Activated T-helper 1 cell treated with anti-CD3 and anti-CD28 coated beads, Interleukin-2, amount 50 U/mL, for 16 hours (primary cell): ENCODE results near the gene CYB561D2.
"Not testable (repeated sequence)": the region's sequence is repeated elsewhere in the genome, so short reads cannot be mapped to it uniquely, and the experiment has no call there.

Experiments used
- DNase-seq, 2 donors: peaks; one replicate each; pipeline ENCODE4 v3.0.0-alpha.2; 2020; ENCODE audit warnings: low read depth in 1 of 2, low spot score in 1 of 2

CYB561D2 gene, protein sequence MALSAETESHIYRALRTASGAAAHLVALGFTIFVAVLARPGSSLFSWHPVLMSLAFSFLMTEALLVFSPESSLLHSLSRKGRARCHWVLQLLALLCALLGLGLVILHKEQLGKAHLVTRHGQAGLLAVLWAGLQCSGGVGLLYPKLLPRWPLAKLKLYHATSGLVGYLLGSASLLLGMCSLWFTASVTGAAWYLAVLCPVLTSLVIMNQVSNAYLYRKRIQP

DNA sequence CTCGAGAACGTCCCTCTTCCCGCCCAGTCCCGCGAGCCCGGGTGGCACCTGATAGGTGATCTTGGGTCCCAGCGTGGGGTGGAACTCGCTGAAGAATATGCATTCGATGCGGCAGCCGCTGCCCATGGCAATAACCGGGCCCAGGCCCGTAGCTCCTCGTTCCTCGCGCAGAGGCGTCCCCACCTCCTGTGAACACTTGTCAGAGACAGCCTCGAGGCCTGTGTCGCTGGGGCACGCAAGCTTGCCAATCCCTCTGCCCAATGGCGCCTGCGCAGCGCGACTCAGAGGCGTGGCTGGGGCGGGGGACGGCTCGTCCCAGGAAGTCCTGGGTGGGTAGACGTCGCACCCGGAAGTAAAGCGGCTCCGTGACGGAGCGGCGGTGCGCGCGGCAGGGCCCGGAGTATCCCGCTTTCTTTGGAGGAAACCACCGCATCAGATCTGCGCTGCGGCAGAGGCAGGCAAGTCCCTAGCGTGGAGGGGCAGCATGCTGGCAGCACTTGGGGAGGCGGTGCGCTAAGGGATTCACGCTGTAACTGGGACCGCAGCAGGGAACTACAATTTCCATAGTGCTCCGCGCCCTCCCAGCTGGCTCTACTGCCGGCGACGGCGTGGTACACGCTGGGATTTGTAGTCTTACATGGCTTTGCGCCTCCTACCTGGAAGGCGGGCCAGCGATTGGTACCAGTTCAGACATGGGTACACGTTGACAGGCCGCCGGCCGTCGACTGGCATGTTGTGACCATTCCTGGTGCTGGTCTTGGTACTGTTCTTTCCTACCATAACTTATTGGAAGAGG lies at the start of gene CYB561D2, which contains the start of gene NPRL2:
CYB561D2 (plus strand) TSS at position 336 of the 796 bp plus-strand sequence. CDS start 572 bp downstream, outside the sequence.
NPRL2 (minus strand) TSS at position 249 of the 796 bp plus-strand sequence; CDS start at position 126, 123 bp downstream.
- DNase-seq = peak; percentile 99

DNA sequence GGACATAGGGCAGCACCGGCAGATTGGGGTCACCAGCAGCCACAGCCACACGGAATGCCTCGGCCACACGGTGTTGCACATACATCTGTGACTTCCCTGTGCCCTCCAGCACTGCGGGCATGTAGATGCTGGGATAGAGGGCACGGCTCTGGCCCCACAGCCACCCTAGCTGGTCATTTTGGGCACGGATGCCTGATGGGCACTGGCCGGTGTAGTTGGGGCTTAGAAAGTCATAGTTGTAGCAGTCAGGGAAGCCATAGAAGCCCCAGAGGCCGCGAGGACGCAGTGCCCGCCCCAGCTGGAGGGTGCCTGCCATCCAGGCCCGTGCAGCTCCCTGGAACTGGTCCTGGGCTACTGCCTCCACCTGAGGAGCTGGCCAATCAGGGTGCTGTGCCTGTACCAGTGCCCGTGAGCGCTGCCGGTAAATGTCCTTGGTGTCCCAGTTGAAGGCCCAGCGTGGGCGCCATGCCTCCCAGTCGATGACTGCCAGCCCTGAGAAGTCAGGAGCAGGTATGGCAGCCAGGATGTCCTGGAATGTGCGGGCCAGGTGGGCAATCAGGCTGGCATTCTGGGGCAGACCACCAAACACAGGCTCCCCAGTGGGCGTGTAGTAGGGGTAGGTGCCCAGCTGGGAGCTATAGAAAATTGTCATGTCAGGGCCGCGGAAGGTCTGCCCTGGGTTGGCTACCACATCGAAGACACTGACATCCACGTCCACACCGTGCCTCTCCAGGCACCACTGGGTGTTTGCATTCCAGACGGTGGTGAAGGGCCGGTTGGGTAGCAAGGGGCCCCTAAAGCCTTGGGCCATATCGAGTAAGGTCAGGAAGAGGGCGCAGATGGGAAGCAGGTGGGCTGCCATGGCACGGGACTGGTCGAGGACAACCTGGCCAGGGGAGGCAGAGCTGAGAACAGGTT lies 48.3 kb upstream of the CYB561D2 start:
- no peak for DNase-seq

DNA sequence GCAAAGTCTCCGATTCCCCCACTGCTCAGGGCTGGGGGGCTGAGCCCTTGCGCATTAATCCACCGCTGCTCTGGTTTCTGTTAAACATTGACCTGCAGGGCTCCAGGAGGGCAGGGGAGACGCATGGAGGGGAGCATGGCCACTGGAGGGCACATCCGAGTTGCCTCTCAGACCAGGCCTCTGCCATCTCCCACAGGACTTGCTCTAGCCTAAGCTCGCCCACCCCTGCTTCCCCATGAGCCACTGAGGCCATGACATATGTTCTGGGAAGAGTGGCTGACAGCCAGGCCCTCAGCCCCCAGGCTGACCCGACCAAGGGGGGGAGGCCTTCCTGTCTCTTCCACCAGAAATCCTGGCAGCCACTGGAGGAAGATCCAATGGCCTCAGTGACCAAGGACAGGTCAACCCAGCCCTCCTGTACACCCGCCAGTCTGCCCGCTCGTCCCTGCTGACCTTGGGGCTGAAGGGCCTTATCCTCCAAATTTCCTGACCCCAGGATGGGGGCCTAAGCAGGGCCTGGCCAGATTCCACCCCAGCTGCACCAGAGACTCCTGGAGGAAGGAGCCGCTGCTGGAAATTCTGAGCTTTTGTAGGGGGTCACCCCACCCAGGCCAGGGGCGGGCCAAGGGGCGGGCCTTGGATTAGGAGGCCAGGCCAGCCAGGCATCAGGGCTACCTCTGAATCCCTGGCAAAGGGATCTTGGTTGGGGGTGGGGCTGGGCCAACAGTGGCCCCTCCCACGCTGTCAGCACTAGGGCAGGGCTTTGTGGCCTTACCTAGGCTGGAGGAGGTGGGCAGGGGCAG lies 47.4 kb upstream of the CYB561D2 start, which contains the start of gene HYAL1:
HYAL1 (minus strand) TSS at position 562 of the 803 bp plus-strand sequence. CDS start 618 bp downstream, outside the sequence.
- DNase-seq = no peak

DNA sequence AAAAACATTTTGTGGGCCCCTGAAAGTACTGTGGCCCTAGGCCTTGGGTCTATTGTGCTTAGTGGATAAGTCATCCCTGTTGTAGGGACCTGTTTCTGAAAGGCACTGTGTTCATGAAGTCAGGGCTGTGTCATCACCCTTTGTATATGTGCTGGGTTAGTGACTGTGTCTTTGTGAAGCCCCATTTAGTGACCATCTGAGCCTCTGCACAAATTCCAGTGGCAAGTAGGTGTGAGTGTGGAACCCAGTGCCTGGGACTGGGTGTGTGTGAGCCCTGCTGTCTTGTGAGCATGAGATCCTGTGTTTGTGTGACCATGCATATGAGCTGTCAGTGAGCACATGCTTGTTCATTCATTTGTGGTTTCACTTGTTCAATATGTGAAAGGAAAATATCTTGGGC lies 46.1 kb upstream of the CYB561D2 start:
- no peak for DNase-seq

DNA sequence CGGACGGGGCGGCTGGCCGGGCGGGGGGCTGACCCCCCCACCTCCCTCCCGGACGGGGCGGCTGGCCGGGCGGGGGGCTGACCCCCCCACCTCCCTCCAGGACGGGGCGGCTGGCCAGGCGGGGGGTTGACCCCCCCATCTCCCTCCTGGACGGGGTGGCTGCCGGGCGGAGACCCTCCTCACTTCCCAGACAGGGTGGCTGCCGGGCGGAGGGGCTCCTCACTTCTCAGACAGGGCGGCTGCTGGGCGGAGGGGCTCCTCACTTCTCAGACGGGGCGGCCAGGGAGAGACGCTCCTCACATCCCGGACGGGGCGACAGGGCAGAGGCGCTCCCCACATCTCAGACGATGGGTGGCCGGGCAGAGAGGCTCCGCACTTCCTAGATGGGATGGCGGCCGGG lies 38.6 kb upstream of the CYB561D2 start:
- DNase-seq = not testable (repeated sequence)

DNA sequence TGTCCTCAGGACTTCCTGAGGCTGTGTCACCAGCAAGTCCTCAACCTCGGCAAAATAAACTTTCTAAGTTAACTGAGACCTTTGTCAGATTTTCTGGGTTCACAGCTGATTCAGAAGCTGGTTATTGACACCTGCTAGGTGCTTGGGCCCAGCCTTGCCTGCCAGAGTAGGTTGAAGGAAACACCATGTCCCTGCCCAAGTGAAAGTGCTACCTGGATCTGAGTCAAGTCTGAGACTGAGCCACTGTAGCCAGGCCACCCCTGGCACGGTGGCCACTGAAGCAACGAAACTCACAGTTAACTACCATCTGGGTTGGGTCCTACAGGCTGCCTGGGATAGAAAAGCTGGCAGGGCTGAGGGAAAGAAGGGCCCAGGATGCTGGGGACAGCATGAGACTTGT lies 36.3 kb upstream of the CYB561D2 start:
- DNase-seq = no peak

DNA sequence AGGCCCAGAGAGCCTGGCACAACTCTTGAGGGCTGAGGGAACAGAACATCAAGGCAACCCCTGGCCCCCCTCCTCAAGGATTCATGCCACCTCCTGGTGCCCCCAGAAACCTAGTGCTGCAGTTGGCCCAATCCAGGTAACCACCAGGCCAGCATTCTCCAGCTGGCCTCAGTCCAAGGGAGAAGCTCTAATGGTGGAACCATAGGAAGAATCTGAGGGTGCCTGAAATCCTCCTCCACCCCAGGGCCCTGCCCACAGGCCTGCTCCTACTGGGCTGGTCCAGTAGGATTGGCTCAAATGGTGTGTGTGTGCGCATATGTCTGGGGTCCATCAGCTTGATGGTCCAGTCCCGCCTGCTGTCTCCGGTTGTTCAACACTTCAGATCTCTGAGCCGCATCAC lies 35.8 kb upstream of the CYB561D2 start:
- no peak for DNase-seq

DNA sequence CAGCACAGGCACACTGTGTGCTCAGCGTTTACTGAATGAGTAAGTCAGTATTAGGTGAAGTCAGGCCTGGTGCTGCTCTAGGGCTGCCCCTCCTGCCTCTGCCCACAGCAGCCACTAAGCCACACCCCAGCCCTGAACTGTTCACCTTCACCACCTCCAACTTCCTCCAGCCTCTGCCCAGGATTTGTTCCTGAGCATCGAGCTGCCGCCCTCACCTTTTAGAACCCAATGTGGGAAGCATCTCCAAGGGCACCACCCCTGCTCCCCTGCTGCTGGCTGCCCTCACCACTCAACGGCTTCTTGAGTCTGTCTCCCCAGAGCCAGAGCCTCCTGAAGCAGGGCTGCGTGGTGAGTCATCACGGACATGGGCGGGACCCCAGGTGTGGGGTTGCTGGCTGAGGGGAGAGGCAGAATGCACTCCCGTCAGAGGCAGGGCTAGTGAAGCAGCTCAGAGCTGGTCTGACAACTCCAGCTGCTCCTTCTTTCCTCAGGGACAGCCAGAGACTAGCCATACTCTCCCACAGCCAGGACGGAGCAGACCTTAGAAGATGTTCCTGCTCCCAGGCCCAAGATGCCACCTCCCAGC lies 33.9 kb upstream of the CYB561D2 start:
- peak; percentile 57 for DNase-seq

DNA sequence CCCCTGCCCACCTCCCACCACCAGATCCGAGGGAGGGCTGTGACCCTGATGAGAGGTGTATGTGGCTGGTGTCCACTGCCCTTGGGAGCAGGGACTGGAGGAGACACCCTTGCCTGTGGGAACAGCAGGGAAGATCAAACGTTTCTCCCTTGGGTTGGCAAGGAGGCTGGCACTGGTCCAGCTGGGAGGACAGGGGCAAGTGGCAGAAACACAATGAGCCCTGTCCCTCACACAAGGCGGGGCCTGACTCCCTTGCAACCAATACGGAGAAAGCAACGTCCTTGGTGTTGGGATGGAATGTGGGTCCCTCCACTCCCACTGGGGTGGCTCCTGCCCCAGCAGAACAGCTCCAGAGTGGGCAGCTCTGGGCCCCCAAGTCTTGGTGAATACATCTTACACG lies 33.4 kb upstream of the CYB561D2 start:
- no peak for DNase-seq

DNA sequence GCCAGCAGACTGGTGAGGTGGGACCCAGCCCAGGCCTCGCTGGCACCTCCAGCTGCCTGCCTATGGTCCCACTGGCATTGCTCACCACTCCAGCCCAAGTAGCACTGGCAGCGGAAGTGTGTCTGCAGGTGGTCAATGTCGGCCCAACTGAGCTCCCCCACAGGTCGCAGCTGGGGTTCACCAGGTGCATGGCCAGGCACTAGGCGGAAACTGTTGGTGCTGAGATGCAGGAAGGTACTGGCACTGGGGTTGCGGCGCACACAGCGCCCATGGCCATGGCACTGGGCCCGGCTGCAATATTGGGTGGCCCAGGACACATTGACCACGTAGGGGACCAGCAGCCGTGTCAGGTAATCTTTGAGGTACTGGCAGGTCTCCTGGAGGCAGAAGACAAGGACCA lies 32.5 kb upstream of the CYB561D2 start:
- DNase-seq = no peak

DNA sequence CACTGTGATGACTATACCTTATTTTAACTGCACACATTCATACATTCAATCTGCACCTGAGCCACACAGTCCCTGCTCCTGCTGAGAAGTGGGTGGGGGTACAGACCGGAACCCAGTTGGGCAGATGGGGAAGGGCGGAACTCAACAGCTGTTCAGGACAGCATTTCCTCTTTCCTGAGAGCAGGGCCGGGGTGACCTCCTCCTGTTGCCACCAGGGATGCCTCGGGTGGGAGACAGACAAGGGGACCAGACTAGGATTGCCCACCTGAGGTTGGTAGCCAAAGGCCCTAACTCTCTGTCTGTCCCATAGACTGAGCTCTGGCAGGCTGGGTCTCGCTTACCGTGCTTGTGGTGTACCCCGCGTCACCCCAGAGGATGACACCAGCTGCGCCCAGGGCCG lies 32.0 kb upstream of the CYB561D2 start:
- no peak for DNase-seq

DNA sequence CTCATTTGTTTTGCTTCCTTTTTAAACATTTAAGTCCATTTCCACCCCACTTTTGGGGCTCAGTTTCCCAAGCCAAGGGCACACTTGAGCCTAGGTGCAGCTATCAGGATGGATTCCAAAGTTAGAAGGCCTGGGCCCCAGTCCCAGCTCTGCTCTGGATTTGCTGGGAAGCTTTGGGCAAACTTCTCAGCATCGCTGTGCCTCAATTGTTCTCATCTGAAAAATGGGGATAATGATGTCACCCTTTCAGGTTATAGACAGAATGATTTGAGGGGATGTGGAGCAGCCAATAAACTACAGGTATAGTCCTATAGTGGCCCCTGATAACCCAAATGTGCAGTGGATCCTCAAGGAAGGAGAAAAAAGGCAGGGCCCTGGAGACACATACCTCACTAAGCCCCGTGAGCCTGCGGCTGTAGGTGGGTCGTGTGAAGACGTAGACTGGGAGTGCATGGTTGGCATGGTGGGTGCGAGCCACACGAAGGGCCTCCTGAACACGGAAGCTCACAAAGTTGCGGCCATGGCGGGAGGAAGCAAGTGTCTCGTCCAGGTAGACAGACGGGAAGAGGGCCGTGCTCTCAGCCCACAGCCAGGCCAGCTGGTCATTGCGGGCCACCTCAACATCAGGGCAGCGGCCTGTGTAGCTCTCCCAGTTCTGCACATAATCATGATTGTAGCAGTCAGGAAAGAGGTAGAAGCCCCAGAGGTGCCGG lies 31.3 kb upstream of the CYB561D2 start:
- no peak for DNase-seq

DNA sequence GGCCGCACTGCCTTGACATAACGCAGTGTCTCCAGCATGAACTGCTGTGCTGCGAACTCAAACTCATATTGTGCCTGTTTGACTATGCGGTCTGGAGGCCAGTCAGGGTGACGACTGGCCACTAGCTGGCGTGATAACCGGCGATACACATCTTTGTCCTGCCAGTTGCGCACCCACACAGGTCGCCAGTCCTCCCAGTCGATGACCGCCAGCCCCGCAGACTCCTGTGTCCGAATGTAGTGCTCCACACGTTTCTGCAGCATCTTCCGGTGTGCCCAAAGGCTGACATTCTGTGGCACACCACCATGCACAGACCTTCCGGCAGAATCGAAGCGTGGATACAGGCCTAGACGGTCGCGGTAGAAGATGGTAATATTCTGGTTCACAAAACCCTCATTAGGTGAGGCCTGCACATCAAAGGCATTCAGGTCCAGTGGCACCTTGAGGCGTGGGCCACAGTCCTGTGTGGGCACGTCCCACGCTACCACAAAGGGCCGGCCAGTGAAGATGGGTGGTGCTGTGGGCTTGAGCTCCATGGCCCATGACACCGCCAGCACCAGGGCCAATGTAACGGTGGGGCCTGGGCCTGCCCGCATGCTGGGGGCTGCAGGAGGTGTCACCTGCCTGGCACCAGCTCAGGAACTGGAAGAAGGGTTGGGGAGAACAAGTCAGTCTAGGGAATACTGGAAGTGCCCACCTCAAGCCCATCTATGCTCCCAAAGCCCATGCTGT lies 30.6 kb upstream of the CYB561D2 start:
- no peak for DNase-seq

DNA sequence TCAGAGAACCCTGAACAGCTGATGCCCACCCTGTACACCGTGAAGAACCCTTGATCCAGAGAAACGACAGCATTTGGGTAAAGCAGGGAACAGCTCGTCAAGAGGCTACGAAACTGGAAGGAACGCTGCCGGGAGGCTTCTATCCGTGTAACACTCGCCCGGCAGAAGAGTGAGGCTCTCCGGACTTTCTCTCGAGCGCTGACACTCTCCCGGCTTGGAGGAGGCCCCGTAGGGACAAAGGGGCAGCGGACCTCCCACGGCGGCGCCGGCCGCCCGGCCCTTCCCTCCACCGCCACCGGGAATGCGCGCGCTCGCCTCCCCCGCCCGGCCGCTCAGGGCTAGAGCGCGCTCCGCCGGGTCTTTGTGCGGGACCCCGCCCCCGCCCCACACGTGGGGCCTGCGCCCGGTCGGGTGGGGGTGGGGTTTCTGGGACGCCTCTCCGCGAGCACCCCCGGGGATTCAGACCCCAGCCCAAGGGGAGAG lies 29.8 kb upstream of the CYB561D2 start:
- DNase-seq = peak in 1 of 2 donors; percentile 47

DNA sequence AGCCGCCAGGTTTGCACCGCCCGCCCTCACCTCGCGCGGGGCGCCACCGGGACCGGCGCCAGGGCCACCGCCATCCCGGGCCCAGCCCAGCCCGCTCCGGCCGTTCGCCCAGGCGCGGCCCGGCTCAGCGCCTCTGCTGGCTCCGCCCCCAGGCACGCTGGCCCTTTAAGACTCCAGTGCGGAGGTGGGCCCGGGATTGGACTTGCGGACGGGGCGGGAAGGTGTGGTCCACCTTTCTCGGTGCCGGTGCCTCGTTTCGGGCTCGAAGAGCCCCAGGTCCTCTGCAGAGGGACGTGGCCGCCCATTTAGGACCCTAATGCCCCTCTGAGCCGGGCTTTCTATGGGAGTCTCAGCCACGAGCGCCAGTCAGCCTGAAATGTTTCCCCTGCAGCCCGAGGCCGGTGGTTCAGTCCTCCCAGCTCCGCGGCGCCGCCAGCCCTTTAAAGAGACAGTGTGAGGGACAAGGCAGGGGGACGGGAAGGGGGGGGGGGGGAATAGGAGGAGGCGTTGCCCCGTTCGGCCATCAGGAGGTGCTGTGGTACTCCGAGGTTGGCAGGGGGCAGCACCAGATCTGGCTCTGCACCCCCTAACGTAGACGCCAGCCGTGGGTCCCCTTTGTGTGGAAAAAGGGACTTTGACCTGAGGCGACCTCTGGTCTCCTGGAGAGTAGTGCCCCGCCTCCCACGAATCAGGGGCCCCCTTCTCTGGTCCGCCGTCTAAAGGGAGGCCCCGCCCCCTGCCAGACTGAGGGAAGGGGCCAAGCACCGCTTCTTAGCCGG lies 29.1 kb upstream of the CYB561D2 start:
- DNase-seq = peak; percentile 59 to 71

DNA sequence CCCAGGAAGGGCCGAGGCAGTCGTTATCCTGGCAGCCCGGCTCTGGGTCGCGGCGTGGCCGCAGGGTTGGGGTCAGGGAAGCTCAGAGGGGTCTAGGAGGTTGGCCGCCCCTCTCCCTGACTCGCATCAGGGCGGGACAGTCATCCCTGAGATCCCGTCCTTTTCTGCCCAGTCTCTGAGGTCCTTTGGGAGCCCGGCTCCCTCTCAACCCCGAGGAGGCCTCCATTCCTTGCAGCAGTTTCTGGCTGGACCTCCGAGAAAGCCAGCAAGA lies 28.6 kb upstream of the CYB561D2 start:
- no peak for DNase-seq

DNA sequence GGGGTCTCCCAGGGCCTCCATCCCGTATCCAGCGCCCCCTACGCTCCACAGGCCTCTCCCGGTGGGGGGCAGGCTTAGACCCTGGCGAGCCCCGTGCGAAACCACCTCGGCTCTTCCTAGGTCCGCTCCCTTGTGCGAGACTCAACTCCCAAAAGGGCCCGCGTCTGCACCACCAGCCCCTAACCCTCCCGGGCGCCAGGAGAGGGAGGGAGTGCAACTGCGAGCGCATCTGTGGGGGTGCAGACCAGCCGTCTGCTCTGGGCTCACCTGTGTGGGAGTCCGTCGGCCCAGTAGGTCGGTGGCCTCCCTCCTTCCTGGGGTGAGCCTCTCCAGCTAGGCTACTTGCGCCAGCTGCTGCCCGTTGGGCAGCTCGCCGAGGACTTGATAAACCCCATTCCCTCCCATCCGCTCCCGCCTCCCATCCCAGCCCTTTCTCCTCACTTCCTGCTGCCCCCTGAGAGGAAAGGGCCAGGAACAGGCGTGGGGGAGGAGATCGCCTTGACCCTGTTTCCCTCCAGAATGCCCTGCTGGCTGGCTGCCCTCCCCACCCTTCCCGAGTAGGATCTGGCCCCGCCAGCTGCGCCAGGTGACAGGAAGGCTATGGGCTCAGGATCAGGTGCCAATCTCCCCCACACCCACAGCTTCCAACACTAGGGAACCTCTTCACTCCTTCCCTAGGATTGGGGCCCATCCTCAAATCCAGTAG lies 28.1 kb upstream of the CYB561D2 start, which contains the start of gene HYAL2:
HYAL2 (minus strand) TSS at position 360 of the 706 bp plus-strand sequence. CDS start 2,256 bp downstream, outside the sequence.
- DNase-seq = no peak
